Fibroblast of lung (primary cell): ENCODE data around the gene PLLP.

Experiments used
- CTCF ChIP-seq, 2 donors: IDR thresholded peaks in 1 of 2; conservative IDR thresholded peaks in 1 of 2; 1 replicate in 1 of 2; 2 replicates in 1 of 2; pipeline ENCODE4 v1.5.1; 2011 to 2012; ENCODE audit warnings: low read length in 2 of 2, control low read depth in 1 of 2, inconsistent platforms in 1 of 2, low read depth in 1 of 2, mild to moderate bottlenecking in 1 of 2
- EZH2 ChIP-seq: IDR thresholded peaks from 2 replicates; pipeline ENCODE4 v1.5.1; 2012; ENCODE audit warnings: low read length, control low read depth, mild to moderate bottlenecking; ENCODE audit errors: missing control alignments

- TF ChIP-seq EZH2 (no peak), CTCF (conservative IDR thresholded peaks at IDR 0.05 in 1 of 2, IDR thresholded peaks at IDR 0.05 in 1 of 2; ENCODE audit: low read depth in 1 of 2, low read length in 2 of 2) (no peak)
These were observed 38.9 kb downstream of the PLLP start for GRCh38 chr16:57245472-57246113.
